Measurements from ENCODE around the gene AHCTF1. TPM values are rescaled to one million over a fixed set of nuclear protein-coding genes. Genes with fewer than 3 reads are reported as not detected.
A peak's percentile ranks its signal among the peaks of the same experiment; 100 is the strongest.
"Not testable (repeated sequence)": the region's sequence is repeated elsewhere in the genome, so short reads cannot be mapped to it uniquely, and the experiment has no call there.

AHCTF1 gene
- polyA plus RNA-seq, 3 donors, result 52.4 to 63.4 (median 53.3) TPM

DNA sequence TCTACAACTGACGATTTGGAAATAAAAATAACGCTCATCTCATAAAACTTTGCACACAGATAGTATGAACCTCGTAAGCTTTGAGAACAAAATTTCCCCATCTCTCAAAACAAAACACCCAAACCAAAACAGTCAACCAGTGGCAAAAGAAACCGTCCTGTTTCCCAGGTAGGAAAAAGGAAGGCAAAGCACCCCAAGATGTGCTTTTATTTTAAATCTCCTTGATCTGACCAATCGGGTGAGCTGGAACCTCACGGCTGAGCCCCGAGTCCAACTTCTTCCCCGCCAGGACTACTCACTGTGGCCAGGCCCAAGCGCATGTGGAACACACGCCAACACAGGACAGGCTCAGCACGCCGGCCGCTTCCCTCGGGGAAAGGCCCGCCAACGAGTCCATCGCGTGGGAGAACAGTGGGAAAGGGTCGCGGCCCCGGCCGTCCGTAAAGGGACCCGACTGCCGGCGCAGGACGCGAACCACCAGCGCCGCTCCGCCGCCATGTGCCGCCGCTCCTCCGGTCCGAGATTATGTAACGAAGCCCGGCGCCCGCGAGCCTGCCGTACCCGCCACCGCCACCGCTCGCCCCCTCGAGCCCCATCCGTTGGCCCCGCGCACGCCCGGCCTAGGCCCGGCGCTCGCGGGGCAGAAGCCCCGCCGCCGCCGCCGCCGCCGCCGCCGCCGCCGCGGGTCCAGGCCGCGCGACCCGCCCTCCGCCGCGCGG, 759 bp downstream of the AHCTF1 start:
- peak in 9 of 11 donors; percentile 21 to 45 (median 34) for DNase-seq (ENCODE audit: extremely low read depth in 1 of 11, low read depth in 9 of 11, low spot score in 4 of 11)

DNA sequence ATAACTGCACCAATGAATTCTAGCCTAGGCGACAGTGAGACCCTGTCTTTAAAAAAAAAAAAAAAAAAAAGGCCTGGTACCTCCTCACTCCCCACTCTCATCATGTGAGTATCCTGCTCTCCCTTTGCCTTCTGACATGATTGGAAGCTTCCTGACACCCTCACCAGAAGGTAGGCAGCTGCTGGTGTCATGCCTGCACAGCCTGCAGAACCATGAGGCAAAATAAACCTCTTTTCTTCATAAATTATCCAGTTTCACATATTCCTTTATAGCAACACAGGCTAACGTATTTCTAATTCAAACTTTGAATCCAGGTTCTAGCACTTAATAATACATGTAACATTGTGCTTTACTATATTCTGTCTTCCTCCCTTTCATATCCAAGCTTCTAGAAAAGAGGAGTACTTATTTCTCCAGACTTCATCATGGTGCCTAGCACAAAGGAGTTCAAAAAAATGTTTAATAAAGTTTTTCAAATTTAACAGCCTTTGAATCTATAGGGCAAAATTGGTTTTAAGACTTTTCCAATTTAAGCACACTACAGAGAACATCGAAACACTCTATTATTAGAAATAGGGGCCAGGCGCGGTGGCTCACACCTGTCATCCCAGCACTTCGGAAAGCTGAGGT, 5.6 kb downstream of the AHCTF1 start:
- DNase-seq (ENCODE audit: extremely low read depth in 1 of 11, low read depth in 9 of 11, low spot score in 4 of 11), result no peak

DNA sequence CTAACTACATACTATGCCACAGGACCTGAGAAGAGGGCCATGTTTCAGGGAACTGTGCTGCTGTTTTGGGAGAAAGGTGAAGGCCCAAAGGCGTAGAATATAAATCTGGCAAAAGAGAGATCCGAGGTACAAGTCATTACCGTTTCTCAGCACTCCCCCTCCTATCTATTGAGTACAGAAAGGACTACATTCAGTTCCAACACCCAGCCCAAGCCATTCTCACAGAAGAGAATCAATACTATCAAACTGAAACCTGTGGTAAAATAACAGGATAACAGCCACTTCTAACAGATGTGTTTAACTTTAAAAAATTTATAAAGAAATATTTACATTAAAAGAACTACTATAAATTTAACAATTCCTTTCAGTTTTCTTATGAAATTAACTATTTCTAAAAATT, 7.8 kb downstream of the AHCTF1 start:
- DNase-seq (ENCODE audit: extremely low read depth in 1 of 11, low read depth in 9 of 11, low spot score in 4 of 11), result no peak

DNA sequence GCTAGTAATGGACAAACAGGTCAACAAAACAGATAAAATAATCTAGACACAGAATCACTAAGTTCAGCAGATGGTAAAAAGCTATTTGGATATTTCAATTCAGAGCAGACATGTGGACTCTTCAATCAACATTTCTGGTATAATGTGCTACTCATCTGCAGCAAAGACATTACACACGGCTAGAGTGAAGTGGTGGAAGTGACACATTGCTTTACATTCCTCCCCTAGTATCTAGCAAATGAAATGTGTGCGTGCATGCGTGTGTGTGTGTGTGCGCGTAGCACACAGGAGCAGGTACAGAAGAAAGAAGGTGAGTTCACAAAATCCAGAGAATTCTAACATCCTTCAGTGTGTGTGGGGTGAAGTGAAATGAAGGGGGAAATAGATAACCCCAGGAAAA, 8.3 kb downstream of the AHCTF1 start:
- DNase-seq (ENCODE audit: extremely low read depth in 1 of 11, low read depth in 9 of 11, low spot score in 4 of 11), result no peak

GRCh38 chr1:246921481-246921880, 10.3 kb downstream of the AHCTF1 start:
- no peak for DNase-seq (ENCODE audit: extremely low read depth in 1 of 11, low read depth in 9 of 11, low spot score in 4 of 11)

GRCh38 chr1:246919902-246920301, 11.8 kb downstream of the AHCTF1 start:
- DNase-seq (ENCODE audit: extremely low read depth in 1 of 11, low read depth in 9 of 11, low spot score in 4 of 11), result no peak

- not testable (repeated sequence) for DNase-seq (ENCODE audit: extremely low read depth in 1 of 11, low read depth in 9 of 11, low spot score in 4 of 11)
These were observed 15.5 kb downstream of the AHCTF1 start for GRCh38 chr1:246916026-246916923.

GRCh38 chr1:246907472-246907871, 24.3 kb downstream of the AHCTF1 start:
- peak in 9 of 11 donors; percentile 19 to 64 (median 43) for DNase-seq (ENCODE audit: extremely low read depth in 1 of 11, low read depth in 9 of 11, low spot score in 4 of 11)

GRCh38 chr1:246906833-246907232, 24.9 kb downstream of the AHCTF1 start:
- no peak for DNase-seq (ENCODE audit: extremely low read depth in 1 of 11, low read depth in 9 of 11, low spot score in 4 of 11)

- DNase-seq (ENCODE audit: extremely low read depth in 1 of 11, low read depth in 9 of 11, low spot score in 4 of 11), result no peak
These were observed 29.9 kb downstream of the AHCTF1 start for GRCh38 chr1:246901874-246902273.

- no peak for DNase-seq (ENCODE audit: extremely low read depth in 1 of 11, low read depth in 9 of 11, low spot score in 4 of 11)
These were observed 34.4 kb downstream of the AHCTF1 start for GRCh38 chr1:246897302-246897701.

DNA sequence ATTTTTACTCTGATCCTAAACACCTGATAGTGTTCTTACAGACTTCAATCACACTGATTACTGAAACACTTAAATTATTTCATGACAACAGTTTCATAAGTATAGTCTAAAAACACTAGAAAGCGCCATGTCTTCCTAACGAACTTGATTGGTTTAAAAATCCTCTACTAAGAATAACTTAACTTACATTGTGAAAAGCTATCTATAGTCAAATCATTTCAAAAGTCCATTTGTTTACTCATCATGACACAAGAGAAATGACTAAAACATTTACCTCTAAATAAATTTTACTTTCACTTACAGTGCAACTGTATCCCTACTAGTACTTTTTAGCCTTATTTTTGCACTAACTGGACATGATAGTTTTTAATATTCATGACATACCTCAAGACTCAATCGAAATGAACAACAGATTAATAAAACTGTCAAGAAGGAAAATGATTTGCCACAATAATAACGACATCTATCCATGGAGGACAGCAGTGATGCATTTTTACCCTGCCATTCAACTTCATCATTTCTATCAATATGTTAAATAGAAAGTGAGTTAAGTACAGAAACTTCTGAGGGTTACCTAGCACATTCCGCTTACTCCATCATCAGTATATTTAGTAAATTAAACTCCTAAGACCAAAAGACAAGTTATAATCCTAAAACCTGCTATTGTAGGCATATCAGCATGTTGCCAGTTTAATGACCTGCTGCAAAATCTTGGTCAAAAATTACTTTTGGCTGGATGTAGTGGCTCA, 38.4 kb downstream of the AHCTF1 start:
- DNase-seq (ENCODE audit: extremely low read depth in 1 of 11, low read depth in 9 of 11, low spot score in 4 of 11), result no peak

DNA sequence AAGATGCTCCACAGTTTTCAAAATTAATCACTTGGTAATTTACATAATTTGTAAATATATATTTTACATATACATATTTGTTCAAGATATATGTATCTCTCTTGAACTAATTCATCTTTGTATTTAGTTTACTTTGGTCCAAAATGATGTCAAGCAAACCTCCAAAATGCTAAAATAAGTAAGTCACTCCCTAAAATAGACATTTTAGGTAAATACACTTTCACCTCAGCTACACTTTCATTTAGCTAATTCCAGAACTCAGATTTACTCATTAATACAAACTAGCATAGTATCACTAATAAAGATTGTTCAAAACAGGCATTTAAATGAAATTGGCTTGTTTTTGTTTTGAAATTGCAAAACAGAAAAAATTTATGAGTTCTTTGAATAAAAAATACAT, 40.6 kb downstream of the AHCTF1 start:
- DNase-seq (ENCODE audit: extremely low read depth in 1 of 11, low read depth in 9 of 11, low spot score in 4 of 11), result no peak

- no peak for DNase-seq (ENCODE audit: extremely low read depth in 1 of 11, low read depth in 9 of 11, low spot score in 4 of 11)
These were observed 43.2 kb downstream of the AHCTF1 start for GRCh38 chr1:246888522-246888921.

GRCh38 chr1:246885389-246885788, 46.4 kb downstream of the AHCTF1 start:
- DNase-seq (ENCODE audit: extremely low read depth in 1 of 11, low read depth in 9 of 11, low spot score in 4 of 11), result not testable (repeated sequence)

GRCh38 chr1:246878551-246878950, 53.2 kb downstream of the AHCTF1 start:
- DNase-seq (ENCODE audit: extremely low read depth in 1 of 11, low read depth in 9 of 11, low spot score in 4 of 11), result no peak

DNA sequence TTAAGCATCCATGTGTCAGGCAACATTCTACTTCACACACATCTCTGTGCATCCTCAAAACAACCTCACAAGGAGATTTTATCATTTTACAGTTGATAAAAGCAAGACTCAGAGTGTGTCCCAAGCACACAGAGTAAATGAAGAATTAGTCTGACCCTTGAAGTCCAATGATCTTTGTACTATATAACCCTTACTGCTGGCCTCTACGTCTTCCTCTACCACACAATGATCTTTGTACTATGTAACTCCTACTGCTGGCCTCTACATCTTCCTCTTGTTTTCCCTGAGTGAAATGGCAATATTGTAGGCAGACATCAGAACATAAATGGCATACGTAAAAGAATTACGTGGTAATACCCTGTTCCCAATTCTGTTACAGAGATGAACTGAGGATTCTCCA, 55.3 kb downstream of the AHCTF1 start:
- DNase-seq (ENCODE audit: extremely low read depth in 1 of 11, low read depth in 9 of 11, low spot score in 4 of 11), result no peak

DNA sequence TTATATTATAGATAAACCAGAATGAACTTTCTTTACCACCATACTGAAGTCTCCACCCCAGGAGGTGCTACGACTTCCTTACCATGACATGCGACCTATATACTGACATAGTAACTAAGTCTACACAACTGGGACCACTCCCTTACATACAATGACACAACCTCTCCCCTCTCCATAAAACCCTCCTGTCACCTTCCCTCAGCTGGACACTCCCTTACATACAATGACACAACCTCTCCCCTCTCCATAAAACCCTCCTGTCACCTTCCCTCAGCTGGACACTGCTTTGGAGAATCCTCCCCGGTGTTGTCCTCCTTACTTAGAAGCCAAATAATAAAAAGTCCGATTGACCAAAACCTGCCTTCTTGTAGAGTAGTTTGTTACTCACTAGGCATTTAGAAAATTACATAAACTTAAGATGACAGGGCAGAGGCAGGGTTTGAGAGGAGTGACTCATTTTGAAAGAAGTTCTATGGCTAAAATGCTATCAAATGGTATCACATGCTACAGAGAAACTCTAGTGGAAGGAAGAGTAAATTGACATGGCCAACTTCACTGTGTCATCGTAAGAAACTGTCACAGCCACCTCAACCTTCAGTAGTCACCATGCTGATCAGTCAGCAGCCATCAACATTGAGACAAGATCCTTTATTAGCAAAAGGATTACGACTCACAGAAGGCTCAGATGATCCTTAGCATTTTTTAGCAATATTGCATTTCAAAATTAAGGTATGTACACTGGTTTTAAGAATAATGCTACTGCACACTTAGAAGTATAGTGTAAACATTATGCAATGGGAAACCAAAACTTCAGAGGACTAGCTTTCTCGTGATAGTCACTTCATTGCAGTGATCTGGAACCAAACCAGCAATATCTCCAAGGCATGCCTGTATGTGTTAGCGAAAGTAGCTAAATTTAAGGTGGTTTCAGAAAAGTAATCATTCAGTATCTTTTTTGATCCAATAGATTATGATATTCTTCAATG, 56.4 kb downstream of the AHCTF1 start:
- DNase-seq (ENCODE audit: extremely low read depth in 1 of 11, low read depth in 9 of 11, low spot score in 4 of 11), result no peak

Measured in renal cortex interstitium (tissue), 11 donors.